Measurements from ENCODE around the gene INO80E.

INO80E gene

GRCh38 chr16:30000735-30001631 is 4.9 kb downstream of the INO80E start:
- ATAC-seq, result no peak

GRCh38 chr16:30002614-30003346 is 6.7 kb downstream of the INO80E start:
- ATAC-seq, result no peak
- TF ChIP-seq CSRNP3 (CRISPR knock-in tag; IDR thresholded peaks at IDR 0.05) (no peak), POU6F1 (CRISPR knock-in tag; IDR thresholded peaks at IDR 0.05; ENCODE audit: borderline replicate concordance, low read depth) (no peak), ZFP3 (CRISPR knock-in tag; IDR thresholded peaks at IDR 0.05) (no peak), ESRRG (CRISPR knock-in tag; IDR thresholded peaks at IDR 0.05) (no peak)

More at GRCh38 chr16:30000735-30001631, 4.9 kb downstream of the INO80E start:
- TF ChIP-seq PPARA (CRISPR knock-in tag; IDR thresholded peaks at IDR 0.05; ENCODE audit: borderline replicate concordance) (no peak), ZNF565 (CRISPR knock-in tag; conservative IDR thresholded peaks at IDR 0.05; ENCODE audit: low read depth) (no peak), CREB5 (CRISPR knock-in tag; IDR thresholded peaks at IDR 0.05; ENCODE audit: low read depth) (no peak), SNAI2 (CRISPR knock-in tag; IDR thresholded peaks at IDR 0.05) (no peak), ZC3H10 (CRISPR knock-in tag; IDR thresholded peaks at IDR 0.05) (no peak), ESRRG (CRISPR knock-in tag; IDR thresholded peaks at IDR 0.05) (no peak), POU6F1 (CRISPR knock-in tag; IDR thresholded peaks at IDR 0.05; ENCODE audit: borderline replicate concordance, low read depth) (no peak)

GRCh38 chr16:30003670-30004423 is 7.8 kb downstream of the INO80E start:
- TF ChIP-seq CSDC2 (CRISPR knock-in tag; IDR thresholded peaks at IDR 0.05), result no peak
- TF ChIP-seq CREB5 (CRISPR knock-in tag; IDR thresholded peaks at IDR 0.05; ENCODE audit: low read depth), result no peak
- no peak for TF ChIP-seq GLIS3 (CRISPR knock-in tag; IDR thresholded peaks at IDR 0.05)
- no peak for TF ChIP-seq ZNF70 (CRISPR knock-in tag; IDR thresholded peaks at IDR 0.05)
- TF ChIP-seq TOX (CRISPR knock-in tag; IDR thresholded peaks at IDR 0.05; ENCODE audit: borderline replicate concordance), result no peak
- no peak for TF ChIP-seq ESRRG (CRISPR knock-in tag; IDR thresholded peaks at IDR 0.05)
- no peak for TF ChIP-seq POU6F1 (CRISPR knock-in tag; IDR thresholded peaks at IDR 0.05; ENCODE audit: borderline replicate concordance, low read depth)
- no peak for TF ChIP-seq RARB (CRISPR knock-in tag; IDR thresholded peaks at IDR 0.05)
- TF ChIP-seq ZNF8 (CRISPR knock-in tag; IDR thresholded peaks at IDR 0.05), result no peak
- no peak for TF ChIP-seq BACH2 (CRISPR knock-in tag; IDR thresholded peaks at IDR 0.05; ENCODE audit: borderline replicate concordance)
- TF ChIP-seq PATZ1 (CRISPR knock-in tag; IDR thresholded peaks at IDR 0.05; ENCODE audit: borderline replicate concordance), result no peak
- no peak for TF ChIP-seq ZC3H10 (CRISPR knock-in tag; IDR thresholded peaks at IDR 0.05)
- TF ChIP-seq ZNF565 (CRISPR knock-in tag; conservative IDR thresholded peaks at IDR 0.05; ENCODE audit: low read depth), result no peak
- no peak for TF ChIP-seq CSRNP3 (CRISPR knock-in tag; IDR thresholded peaks at IDR 0.05)
- TF ChIP-seq ISL1 (CRISPR knock-in tag; IDR thresholded peaks at IDR 0.05), result no peak
- TF ChIP-seq TCF4 (CRISPR knock-in tag; IDR thresholded peaks at IDR 0.05; ENCODE audit: borderline replicate concordance), result no peak
- TF ChIP-seq ZFP30 (CRISPR knock-in tag; IDR thresholded peaks at IDR 0.05), result no peak
- no peak for TF ChIP-seq PPARA (CRISPR knock-in tag; IDR thresholded peaks at IDR 0.05; ENCODE audit: borderline replicate concordance)
- TF ChIP-seq ZFP3 (CRISPR knock-in tag; IDR thresholded peaks at IDR 0.05), result no peak
- no peak for ATAC-seq
